ENCODE measurements around the gene ANXA2R.
A peak's percentile ranks its signal among the peaks of the same experiment; 100 is the strongest.
"Not testable (repeated sequence)": the region's sequence is repeated elsewhere in the genome, so short reads cannot be mapped to it uniquely, and the experiment has no call there.

The ANXA2R gene, protein sequence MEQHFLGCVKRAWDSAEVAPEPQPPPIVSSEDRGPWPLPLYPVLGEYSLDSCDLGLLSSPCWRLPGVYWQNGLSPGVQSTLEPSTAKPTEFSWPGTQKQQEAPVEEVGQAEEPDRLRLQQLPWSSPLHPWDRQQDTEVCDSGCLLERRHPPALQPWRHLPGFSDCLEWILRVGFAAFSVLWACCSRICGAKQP

DNA sequence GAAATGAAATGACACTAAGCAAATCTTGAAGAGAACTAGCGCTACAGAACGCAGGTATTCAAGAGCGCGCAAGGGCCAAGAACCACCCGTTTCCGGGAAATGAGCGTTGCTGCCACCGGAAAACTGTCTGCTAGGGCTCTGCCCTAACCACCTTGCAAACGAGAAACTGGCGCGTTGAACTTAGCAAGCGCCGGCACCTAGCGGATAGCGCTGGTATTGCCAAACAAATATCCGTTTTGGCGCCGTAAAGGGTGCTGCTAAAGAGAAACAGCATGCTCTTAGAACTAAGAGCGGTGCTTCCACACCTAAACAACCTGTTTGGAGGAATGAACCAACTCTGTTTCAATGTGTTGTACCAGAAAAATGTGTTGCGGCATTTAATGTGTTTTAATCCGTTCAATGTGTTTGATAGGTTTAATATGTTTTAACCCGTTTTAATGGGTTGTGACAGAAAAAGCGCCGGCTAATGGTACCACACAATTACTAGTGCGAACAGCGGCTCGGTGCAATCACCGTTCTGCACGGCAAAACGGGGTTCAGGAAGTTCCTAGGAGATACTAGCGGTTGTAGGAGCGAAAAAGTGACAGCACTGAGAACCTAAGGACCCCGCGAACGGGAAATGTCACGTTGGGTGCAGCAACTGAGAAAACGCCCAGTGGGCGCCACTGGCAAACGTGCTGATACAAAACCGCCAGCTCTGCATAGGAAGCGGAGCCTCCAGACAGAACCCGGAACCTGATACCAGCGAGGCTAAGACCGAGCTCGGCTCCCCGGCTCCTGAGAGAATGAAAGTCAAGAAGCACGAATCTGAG lies at the start of gene ANXA2R:
Gene ANXA2R (minus strand): TSS at position 33 of the 812 bp plus-strand sequence. CDS start 273 bp downstream, outside the sequence.
- DNase-seq (ENCODE audit: low read depth in 2 of 2) = peak; percentile 75 to 80

DNA sequence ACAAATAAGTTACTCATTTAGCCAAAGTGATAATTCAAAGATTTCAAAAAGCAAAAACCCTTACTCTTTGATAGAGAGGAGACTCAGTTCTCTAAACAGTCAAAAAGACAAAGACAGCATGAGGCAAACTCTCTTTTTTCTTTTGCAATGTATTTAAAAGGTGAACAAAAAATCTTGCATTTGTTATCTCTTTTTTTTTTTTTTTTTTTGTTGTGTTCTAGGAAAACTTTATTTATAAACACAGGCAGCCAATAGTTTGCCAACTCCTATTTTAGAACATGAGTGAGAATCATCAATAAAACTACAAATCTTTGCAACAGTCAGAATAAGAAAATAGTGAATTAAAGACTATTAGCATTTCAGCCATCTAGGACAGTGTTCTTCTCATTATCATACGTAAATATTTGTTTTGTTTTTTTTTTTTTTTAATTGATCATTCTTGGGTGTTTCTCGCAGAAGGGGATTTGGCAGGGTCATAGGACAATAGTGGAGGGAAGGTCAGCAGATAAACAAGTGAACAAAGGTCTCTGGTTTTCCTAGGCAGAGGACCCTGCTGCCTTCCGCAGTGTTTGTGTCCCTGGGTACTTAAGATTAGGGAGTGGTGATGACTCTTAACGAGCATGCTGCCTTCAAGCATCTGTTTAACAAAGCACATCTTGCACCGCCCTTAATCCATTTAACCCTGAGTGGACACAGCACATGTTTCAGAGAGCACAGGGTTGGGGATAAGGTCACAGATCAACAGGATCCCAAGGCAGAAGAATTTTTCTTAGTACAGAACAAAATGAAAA lies 46.2 kb upstream of the ANXA2R start:
- DNase-seq (ENCODE audit: low read depth in 2 of 2) = not testable (repeated sequence)

DNA sequence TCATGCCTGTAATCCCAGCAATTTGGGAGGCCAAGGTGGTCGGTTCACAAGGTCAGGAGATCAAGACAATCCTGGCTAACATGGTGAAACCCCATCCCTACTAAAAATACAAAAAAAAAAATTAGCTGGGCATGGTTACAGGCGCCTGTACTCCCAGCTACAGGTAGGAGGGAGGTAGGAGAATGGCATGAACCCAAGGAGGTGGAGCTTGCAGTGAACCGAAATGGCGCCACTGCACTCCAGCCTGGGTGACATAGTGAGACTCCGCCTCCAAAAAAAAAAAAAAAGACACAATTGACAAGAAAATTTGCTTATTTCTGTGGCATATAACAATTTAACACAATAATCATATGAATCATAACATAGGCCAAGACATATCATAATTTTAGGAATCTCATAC lies 45.3 kb upstream of the ANXA2R start:
- DNase-seq (ENCODE audit: low read depth in 2 of 2) = no peak

- not testable (repeated sequence) for DNase-seq (ENCODE audit: low read depth in 2 of 2)
These were observed 44.3 kb upstream of the ANXA2R start for GRCh38 chr5:43084468-43084867.

- not testable (repeated sequence) for DNase-seq (ENCODE audit: low read depth in 2 of 2)
These were observed 41.2 kb upstream of the ANXA2R start for GRCh38 chr5:43081345-43081744.

- no peak for DNase-seq (ENCODE audit: low read depth in 2 of 2)
These were observed 38.8 kb upstream of the ANXA2R start for GRCh38 chr5:43078956-43079355.

DNA sequence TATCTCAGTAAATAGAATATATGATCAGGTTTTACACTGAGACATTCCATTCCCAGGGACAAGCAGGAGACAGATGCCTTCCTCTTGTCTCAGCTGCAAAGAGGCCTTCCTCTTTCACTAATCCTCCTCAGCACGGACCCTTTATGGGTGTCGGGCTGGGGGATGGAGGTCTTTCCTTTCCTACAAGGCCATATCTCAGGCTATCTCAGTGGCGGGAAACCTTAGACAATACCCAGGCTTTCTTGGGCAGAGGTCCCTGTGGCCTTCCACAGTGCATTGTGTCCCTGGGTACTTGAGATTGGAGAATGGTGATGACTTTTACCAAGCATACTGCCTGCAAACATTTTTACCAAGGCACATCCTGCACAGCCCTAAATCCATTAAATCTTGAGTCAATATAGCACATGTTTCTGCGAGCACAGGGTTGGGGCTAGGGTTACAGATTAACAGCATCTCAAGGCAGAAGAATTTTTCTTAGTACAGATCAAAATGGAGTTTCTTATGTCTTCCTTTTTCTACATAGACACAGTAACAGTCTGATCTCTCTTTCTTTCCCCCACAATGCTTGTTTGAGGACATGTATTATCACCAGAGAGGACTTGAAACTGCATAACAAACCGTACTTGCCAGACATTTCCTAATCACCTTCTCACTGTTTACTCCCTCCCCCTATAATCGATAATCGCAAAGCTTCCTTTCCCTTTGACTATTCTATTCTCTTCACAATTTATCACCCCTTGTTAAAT lies 37.5 kb upstream of the ANXA2R start:
- not testable (repeated sequence) for DNase-seq (ENCODE audit: low read depth in 2 of 2)

- no peak for DNase-seq (ENCODE audit: low read depth in 2 of 2)
These were observed 35.5 kb upstream of the ANXA2R start for GRCh38 chr5:43075319-43076293.

GRCh38 chr5:43074987-43075318 lies 34.8 kb upstream of the ANXA2R start:
- no peak for DNase-seq (ENCODE audit: low read depth in 2 of 2)

- peak in 1 of 2 donors; percentile 9 for DNase-seq (ENCODE audit: low read depth in 2 of 2)
These were observed 33.8 kb upstream of the ANXA2R start for GRCh38 chr5:43073597-43074546.

GRCh38 chr5:43069401-43069720 lies 29.2 kb upstream of the ANXA2R start:
- not testable (repeated sequence) for DNase-seq (ENCODE audit: low read depth in 2 of 2)

- DNase-seq (ENCODE audit: low read depth in 2 of 2) = no peak
These were observed 27.9 kb upstream of the ANXA2R start for GRCh38 chr5:43068037-43068436.

GRCh38 chr5:43066799-43067741 lies 27.0 kb upstream of the ANXA2R start:
- peak; percentile 71 to 85 for DNase-seq (ENCODE audit: low read depth in 2 of 2)

DNA sequence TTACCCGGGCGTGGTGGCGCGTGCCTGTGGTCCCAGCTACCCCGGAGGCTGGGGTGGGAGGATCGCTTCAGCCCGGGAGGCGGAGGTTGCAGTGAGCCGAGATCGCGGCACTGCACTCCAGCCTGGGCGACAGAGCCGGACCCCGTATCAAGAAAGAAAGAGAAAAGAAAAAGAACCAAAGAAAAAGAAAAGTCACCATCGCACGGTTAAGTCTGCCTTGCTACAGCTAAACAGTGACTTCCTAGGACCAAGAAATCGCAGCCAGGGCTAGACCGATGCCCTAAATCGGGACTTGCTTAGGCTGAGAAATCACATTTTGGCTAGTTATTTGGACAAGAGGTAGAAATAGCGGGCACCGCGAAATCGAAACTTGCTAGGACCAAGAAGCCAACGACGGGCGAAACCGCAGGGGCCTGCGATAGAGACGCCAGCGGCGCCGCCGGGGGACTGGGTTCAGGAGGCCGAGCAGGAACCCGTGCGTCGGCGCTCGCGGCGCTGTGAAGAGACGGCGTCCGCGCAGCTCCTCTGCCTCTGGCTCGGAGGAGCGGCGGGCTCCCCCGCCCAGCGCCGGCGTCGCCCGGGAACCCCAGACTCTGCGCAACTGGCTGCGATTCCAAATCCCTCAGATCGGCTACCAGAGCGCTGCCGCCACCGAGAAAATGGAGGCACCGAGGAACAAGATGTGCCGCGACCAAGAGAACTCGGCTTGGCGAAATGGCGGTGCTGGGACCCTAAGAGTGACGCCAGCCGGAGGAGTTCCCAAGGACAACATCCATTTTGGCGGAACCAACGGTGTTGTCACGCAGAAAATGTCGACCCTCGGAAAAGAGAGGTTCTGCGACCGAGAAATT lies 26.1 kb upstream of the ANXA2R start:
- DNase-seq (ENCODE audit: low read depth in 2 of 2) = peak in 1 of 2 donors; percentile 49

GRCh38 chr5:43065387-43065947 lies 25.3 kb upstream of the ANXA2R start:
- no peak for DNase-seq (ENCODE audit: low read depth in 2 of 2)

GRCh38 chr5:43063721-43064171 lies 23.6 kb upstream of the ANXA2R start:
- DNase-seq (ENCODE audit: low read depth in 2 of 2) = no peak
